ENCODE results near the gene GNA15. TPM values are rescaled to one million over a fixed set of nuclear protein-coding genes. Genes with fewer than 3 reads are reported as not detected.

Gene GNA15
- total RNA-seq, 1 experiment from 2014 or later, result not detected

GRCh38 chr19:3112375-3113099 lies 23.3 kb upstream of the GNA15 start:
- H3K79me2 ChIP-seq (ENCODE audit: low read length), result no peaks in the 10 kb centered on the region
- no peak overlapping the region for H2AFZ ChIP-seq (ENCODE audit: low read length)
- no peak overlapping the region for H3K9ac ChIP-seq (ENCODE audit: low read length)
- H3K27me3 ChIP-seq (ENCODE audit: low read length), result no peaks in the 10 kb centered on the region
- 0 out of 2 replicates have a peak, but pooled peaks cover 3% of the 10 kb centered on the region for H4K20me1 ChIP-seq (ENCODE audit: insufficient read depth, low read depth, low read length)
- H3K9me3 ChIP-seq (ENCODE audit: low read length), result no peaks in the 10 kb centered on the region
- H3K9me2 ChIP-seq (replicated peaks; ENCODE audit: insufficient read depth, low read length), result no peaks in the 10 kb centered on the region
- no peaks in the 10 kb centered on the region for H3K36me3 ChIP-seq (ENCODE audit: insufficient read depth, low read length)
- H3K4me3 ChIP-seq (ENCODE audit: low read length), result no peak overlapping the region
- H3K4me1 ChIP-seq (ENCODE audit: low read length), result no peaks in the 10 kb centered on the region
- H3K27ac ChIP-seq (ENCODE audit: low read length), result no peak overlapping the region
- no peak overlapping the region for H3K4me2 ChIP-seq (ENCODE audit: low read depth, low read length, poor library complexity, severe bottlenecking)
- DNase-seq, result no peak

GRCh38 chr19:3113100-3114017 lies 22.5 kb upstream of the GNA15 start:
- Histone ChIP-seq H3K9ac (ENCODE audit: low read length) (no peak overlapping the region), H3K4me3 (ENCODE audit: low read length) (no peak overlapping the region), H3K4me2 (ENCODE audit: low read depth, low read length, poor library complexity, severe bottlenecking) (no peak overlapping the region), H2AFZ (ENCODE audit: low read length) (no peak overlapping the region), H3K4me1 (ENCODE audit: low read length) (no peaks in the 10 kb centered on the region), H3K79me2 (ENCODE audit: low read length) (no peaks in the 10 kb centered on the region), H3K9me2 (replicated peaks; ENCODE audit: insufficient read depth, low read length) (no peaks in the 10 kb centered on the region), H3K27ac (ENCODE audit: low read length) (no peak overlapping the region), H3K36me3 (ENCODE audit: insufficient read depth, low read length) (no peaks in the 10 kb centered on the region), H3K9me3 (ENCODE audit: low read length) (no peaks in the 10 kb centered on the region), H3K27me3 (ENCODE audit: low read length) (no peaks in the 10 kb centered on the region), H4K20me1 (ENCODE audit: insufficient read depth, low read depth, low read length) (no peaks in the 10 kb centered on the region)
- DNase-seq, result no peak

DNA sequence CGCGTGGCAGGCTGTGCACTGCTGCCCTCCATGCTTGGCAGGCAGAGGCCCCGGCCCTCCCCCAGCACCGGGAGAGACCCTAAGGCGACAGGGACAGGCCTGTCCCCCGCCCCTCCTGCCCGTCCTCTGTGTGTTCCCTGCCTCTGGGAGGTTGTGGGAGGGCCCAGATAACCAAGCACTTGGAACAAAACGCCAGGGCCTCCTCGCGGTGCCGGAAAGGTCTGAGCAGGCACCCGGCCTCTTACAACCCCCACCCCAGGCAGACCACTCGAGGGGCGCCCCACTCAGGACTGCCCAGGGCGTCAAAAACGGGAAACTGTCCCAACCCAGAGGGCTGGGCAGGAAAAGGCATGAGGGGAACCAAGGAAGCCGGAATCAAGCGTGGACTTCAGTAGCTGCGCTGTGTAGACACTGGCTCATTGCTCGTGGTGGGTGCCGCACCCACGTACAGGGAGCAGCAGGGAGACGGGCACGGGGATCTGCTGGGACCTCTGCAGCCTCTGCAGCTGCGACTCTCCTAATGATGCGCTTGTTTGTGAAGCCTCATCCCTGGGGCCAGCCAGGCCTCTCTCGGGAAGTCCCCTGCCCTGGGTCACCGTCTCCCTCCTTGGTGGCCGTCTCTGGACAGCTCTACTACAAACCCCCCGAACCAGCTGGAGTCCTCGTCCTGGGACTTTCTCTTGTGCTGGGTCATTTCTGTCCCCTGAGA lies 21.7 kb upstream of the GNA15 start:
- Histone ChIP-seq H3K36me3 (ENCODE audit: insufficient read depth, low read length) (no peaks in the 10 kb centered on the region), H3K9ac (ENCODE audit: low read length) (no peak overlapping the region), H3K27me3 (ENCODE audit: low read length) (no peaks in the 10 kb centered on the region)

DNA sequence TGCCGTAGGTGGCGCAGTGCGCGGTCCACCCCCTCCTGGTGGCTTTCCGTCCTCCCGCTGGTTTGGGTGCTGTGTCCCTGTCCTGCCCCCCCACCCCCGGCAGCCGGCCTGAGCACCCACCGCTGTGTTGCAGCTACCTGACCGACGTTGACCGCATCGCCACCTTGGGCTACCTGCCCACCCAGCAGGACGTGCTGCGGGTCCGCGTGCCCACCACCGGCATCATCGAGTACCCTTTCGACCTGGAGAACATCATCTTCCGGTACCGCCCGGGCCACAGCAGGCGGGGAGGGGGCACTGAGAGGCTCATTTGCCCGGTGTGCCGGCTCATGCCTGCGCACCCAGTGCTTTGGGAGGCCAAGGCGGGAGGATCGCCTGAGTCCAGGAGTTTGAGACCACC lies 21.0 kb upstream of the GNA15 start:
- H3K79me2 ChIP-seq (ENCODE audit: low read length), result no peaks in the 10 kb centered on the region
- H3K4me1 ChIP-seq (ENCODE audit: low read length), result no peaks in the 10 kb centered on the region
- H3K9ac ChIP-seq (ENCODE audit: low read length), result no peak overlapping the region
- no peaks in the 10 kb centered on the region for H3K27me3 ChIP-seq (ENCODE audit: low read length)
- no peaks in the 10 kb centered on the region for H3K36me3 ChIP-seq (ENCODE audit: insufficient read depth, low read length)
- H3K27ac ChIP-seq (ENCODE audit: low read length), result no peak overlapping the region
- H3K4me2 ChIP-seq (ENCODE audit: low read depth, low read length, poor library complexity, severe bottlenecking), result no peak overlapping the region
- no peaks in the 10 kb centered on the region for H3K9me2 ChIP-seq (replicated peaks; ENCODE audit: insufficient read depth, low read length)
- no peak overlapping the region for H2AFZ ChIP-seq (ENCODE audit: low read length)
- H4K20me1 ChIP-seq (ENCODE audit: insufficient read depth, low read depth, low read length), result no peaks in the 10 kb centered on the region
- DNase-seq, result no peak
- no peaks in the 10 kb centered on the region for H3K9me3 ChIP-seq (ENCODE audit: low read length)
- H3K4me3 ChIP-seq (ENCODE audit: low read length), result no peak overlapping the region

More for the DNA sequence above, 21.7 kb upstream of the GNA15 start:
- Histone ChIP-seq H3K79me2 (ENCODE audit: low read length) (no peaks in the 10 kb centered on the region), H3K9me2 (replicated peaks; ENCODE audit: insufficient read depth, low read length) (no peaks in the 10 kb centered on the region), H2AFZ (ENCODE audit: low read length) (no peak overlapping the region), H3K9me3 (ENCODE audit: low read length) (no peaks in the 10 kb centered on the region), H4K20me1 (ENCODE audit: insufficient read depth, low read depth, low read length) (no peaks in the 10 kb centered on the region), H3K4me3 (ENCODE audit: low read length) (no peak overlapping the region), H3K4me2 (ENCODE audit: low read depth, low read length, poor library complexity, severe bottlenecking) (no peak overlapping the region), H3K27ac (ENCODE audit: low read length) (no peak overlapping the region), H3K4me1 (ENCODE audit: low read length) (no peaks in the 10 kb centered on the region)
- no peak for DNase-seq

- Histone ChIP-seq H3K4me1 (ENCODE audit: low read length) (no peaks in the 10 kb centered on the region), H3K36me3 (ENCODE audit: insufficient read depth, low read length) (no peaks in the 10 kb centered on the region), H2AFZ (ENCODE audit: low read length) (no peak overlapping the region), H3K9me2 (replicated peaks; ENCODE audit: insufficient read depth, low read length) (no peaks in the 10 kb centered on the region), H3K27me3 (ENCODE audit: low read length) (no peaks in the 10 kb centered on the region), H4K20me1 (ENCODE audit: insufficient read depth, low read depth, low read length) (no peaks in the 10 kb centered on the region), H3K4me3 (ENCODE audit: low read length) (no peak overlapping the region), H3K79me2 (ENCODE audit: low read length) (no peaks in the 10 kb centered on the region), H3K4me2 (ENCODE audit: low read depth, low read length, poor library complexity, severe bottlenecking) (no peak overlapping the region), H3K9me3 (ENCODE audit: low read length) (no peaks in the 10 kb centered on the region), H3K9ac (ENCODE audit: low read length) (no peak overlapping the region), H3K27ac (ENCODE audit: low read length) (no peak overlapping the region)
- no peak for DNase-seq
Observed at GRCh38 chr19:3115411-3115810, 20.4 kb upstream of the GNA15 start.

GRCh38 chr19:3115916-3116602 lies 19.8 kb upstream of the GNA15 start:
- Histone ChIP-seq H4K20me1 (ENCODE audit: insufficient read depth, low read depth, low read length) (no peaks in the 10 kb centered on the region), H3K9ac (ENCODE audit: low read length) (no peak overlapping the region), H3K9me3 (ENCODE audit: low read length) (no peaks in the 10 kb centered on the region), H3K4me1 (ENCODE audit: low read length) (no peaks in the 10 kb centered on the region), H3K4me2 (ENCODE audit: low read depth, low read length, poor library complexity, severe bottlenecking) (no peak overlapping the region), H3K4me3 (ENCODE audit: low read length) (no peak overlapping the region), H3K79me2 (ENCODE audit: low read length) (no peaks in the 10 kb centered on the region), H3K27ac (ENCODE audit: low read length) (no peak overlapping the region), H3K27me3 (ENCODE audit: low read length) (no peaks in the 10 kb centered on the region), H2AFZ (ENCODE audit: low read length) (no peak overlapping the region), H3K36me3 (ENCODE audit: insufficient read depth, low read length) (no peaks in the 10 kb centered on the region), H3K9me2 (replicated peaks; ENCODE audit: insufficient read depth, low read length) (no peaks in the 10 kb centered on the region)
- no peak for DNase-seq

DNA sequence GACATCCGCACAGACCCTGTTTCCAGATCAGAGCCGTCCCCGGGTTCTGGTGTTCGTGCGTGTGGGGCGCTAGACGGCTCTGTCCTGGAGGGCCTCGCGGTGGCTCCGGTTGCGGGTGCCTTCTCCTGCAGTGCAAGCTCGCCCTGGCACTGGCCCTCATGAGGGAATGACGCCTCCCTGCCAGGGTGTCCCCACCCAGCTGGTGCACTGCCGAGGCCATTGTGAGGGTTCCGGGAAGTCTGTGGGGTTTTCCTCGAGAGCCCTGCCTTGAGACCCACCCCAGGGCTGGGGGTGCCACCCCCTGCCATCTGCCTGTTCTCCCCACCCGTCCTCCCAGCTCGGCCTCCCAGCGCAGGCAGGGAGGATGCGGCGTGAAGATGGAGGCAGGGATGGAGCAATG lies 19.2 kb upstream of the GNA15 start:
- Histone ChIP-seq H3K79me2 (ENCODE audit: low read length) (no peaks in the 10 kb centered on the region), H3K9ac (ENCODE audit: low read length) (no peak overlapping the region), H3K9me3 (ENCODE audit: low read length) (no peaks in the 10 kb centered on the region), H3K27ac (ENCODE audit: low read length) (no peak overlapping the region), H3K4me1 (ENCODE audit: low read length) (no peaks in the 10 kb centered on the region), H3K27me3 (ENCODE audit: low read length) (no peaks in the 10 kb centered on the region), H3K4me3 (ENCODE audit: low read length) (no peak overlapping the region), H3K36me3 (ENCODE audit: insufficient read depth, low read length) (no peaks in the 10 kb centered on the region), H3K4me2 (ENCODE audit: low read depth, low read length, poor library complexity, severe bottlenecking) (no peak overlapping the region), H4K20me1 (ENCODE audit: insufficient read depth, low read depth, low read length) (no peaks in the 10 kb centered on the region), H3K9me2 (replicated peaks; ENCODE audit: insufficient read depth, low read length) (no peaks in the 10 kb centered on the region), H2AFZ (ENCODE audit: low read length) (no peak overlapping the region)
- no peak for DNase-seq
